Activated CD8-positive, alpha-beta memory T cell treated with anti-CD3 and anti-CD28 coated beads, Interleukin-2, amount 50 U/mL, for 1 hour (primary cell): Measurements from ENCODE around the gene LTBP3.
"Not testable (repeated sequence)": the region's sequence is repeated elsewhere in the genome, so short reads cannot be mapped to it uniquely, and the experiment has no call there.

ENCODE experiments used
- DNase-seq: peaks from one replicate; pipeline ENCODE4 v3.0.0-alpha.2; 2020; ENCODE audit errors: extremely low read depth

LTBP3 gene

GRCh38 chr11:65537296-65537597 lies 20.9 kb downstream of the LTBP3 start:
- no peak for DNase-seq

- no peak for DNase-seq
Measured at GRCh38 chr11:65536412-65537295, 21.5 kb downstream of the LTBP3 start.

- DNase-seq, result no peak
Measured at GRCh38 chr11:65535102-65535501, 23.1 kb downstream of the LTBP3 start.

- no peak for DNase-seq
Measured at GRCh38 chr11:65532388-65533064, 25.6 kb downstream of the LTBP3 start.

GRCh38 chr11:65530157-65530496 lies 28.0 kb downstream of the LTBP3 start:
- no peak for DNase-seq

- DNase-seq, result no peak
Measured at GRCh38 chr11:65529475-65530156, 28.5 kb downstream of the LTBP3 start.

GRCh38 chr11:65528819-65529350 lies 29.3 kb downstream of the LTBP3 start:
- no peak for DNase-seq

- no peak for DNase-seq
Measured at GRCh38 chr11:65526744-65527143, 31.4 kb downstream of the LTBP3 start.

- no peak for DNase-seq
Measured at GRCh38 chr11:65525546-65526480, 32.3 kb downstream of the LTBP3 start.

GRCh38 chr11:65524741-65525545 lies 33.2 kb downstream of the LTBP3 start, which contains the start of gene SCYL1:
Gene SCYL1 (plus strand): TSS chr11:65525083. CDS start chr11:65525154, 71 bp downstream.
- peak; percentile 73 for DNase-seq

GRCh38 chr11:65524014-65524740 lies 34.0 kb downstream of the LTBP3 start:
- DNase-seq, result no peak

GRCh38 chr11:65523631-65523968 lies 34.6 kb downstream of the LTBP3 start:
- not testable (repeated sequence) for DNase-seq

GRCh38 chr11:65522718-65523630 lies 35.2 kb downstream of the LTBP3 start:
- not testable (repeated sequence) for DNase-seq

GRCh38 chr11:65521777-65522521 lies 36.2 kb downstream of the LTBP3 start:
- not testable (repeated sequence) for DNase-seq

GRCh38 chr11:65518941-65519549 lies 39.1 kb downstream of the LTBP3 start:
- not testable (repeated sequence) for DNase-seq

- no peak for DNase-seq
Measured at GRCh38 chr11:65516135-65516968, 41.8 kb downstream of the LTBP3 start.

- DNase-seq, result not testable (repeated sequence)
Measured at GRCh38 chr11:65512311-65512710, 45.8 kb downstream of the LTBP3 start.
